Measurements from ENCODE around the gene SLC66A3.

GRCh38 chr2:11157731-11158130 lies 2.5 kb downstream of the SLC66A3 start:
- TF ChIP-seq CTCF (IDR thresholded peaks at IDR 0.05), result no peak
- TF ChIP-seq POLR2A (IDR thresholded peaks at IDR 0.05), result no peak
